ENCODE data around the gene GAB1.

The GAB1 gene

DNA sequence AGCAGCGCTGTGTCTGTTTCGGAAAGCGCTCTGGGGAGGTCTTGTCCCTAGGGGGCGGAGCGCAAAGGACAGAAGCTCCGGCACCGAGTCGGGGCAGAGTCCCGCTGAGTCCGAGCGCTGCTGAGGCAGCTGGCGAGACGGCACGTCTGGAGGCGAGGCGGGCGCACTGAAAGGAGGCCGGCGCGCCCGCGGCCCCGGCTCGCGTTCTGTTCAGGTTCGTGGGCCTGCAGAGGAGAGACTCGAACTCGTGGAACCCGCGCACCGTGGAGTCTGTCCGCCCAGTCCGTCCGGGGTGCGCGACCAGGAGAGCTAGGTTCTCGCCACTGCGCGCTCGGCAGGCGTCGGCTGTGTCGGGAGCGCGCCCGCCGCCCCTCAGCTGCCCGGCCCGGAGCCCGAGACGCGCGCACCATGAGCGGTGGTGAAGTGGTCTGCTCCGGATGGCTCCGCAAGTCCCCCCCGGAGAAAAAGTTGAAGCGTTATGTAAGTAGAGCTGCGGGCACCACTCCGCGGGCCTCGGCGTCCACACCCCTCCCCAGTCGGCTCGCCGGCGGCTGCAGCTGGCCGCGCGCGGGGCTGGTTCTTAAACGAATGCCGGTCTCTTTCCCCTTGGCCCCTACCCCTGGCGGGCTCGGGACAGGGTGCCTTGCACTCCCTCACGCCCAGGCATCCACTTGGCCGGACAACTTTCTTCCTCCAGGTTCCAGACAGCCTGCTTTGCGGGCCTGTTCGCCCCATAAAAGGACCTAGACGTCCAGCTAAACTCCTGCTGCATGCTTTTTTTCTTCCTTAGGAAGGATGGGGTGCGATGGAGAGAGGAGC, at the start of gene GAB1:
Gene GAB1 (plus strand): TSS at position 96 of the 819 bp plus-strand sequence. CDS start 313 bp downstream, at position 409.
- DNase-seq: peak in 1 of 2 experiments; percentile 34

DNA sequence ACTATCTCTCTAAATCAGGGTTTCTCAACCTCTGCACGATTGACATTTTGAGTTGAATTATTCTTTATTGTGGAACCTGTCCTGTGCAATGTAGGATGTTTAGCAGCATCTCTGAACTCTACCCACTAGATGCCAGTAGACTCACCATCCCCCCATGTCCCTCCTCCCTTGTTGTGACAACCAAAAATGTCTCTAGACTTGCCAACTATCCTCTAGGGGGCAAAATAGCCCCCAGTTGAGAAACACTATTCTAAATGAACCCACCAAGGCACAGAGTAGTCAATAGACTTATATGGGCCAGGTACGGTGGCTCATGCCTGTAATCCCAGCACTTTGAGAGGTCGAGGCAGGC, 49.1 kb upstream of the GAB1 start:
- DNase-seq: no peak

DNA sequence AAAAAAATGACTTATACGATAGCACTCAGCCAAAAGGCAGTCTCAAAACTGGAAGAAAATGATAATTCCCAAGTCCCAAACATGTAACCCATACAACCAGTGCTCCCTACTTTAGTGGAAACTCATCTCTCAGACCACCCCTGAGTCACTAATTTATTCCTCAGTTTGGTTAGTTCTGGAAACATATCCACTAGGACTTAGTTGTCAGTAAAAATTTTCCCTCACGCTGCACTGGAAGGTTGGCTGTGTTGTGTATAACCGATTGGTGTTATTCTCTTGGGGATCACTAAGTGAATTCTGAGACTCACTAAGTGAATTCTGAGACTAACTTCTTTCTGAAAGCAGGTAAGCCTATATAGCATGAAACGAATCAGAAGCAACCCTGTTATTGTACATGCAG, 48.5 kb upstream of the GAB1 start:
- DNase-seq: no peak

DNA sequence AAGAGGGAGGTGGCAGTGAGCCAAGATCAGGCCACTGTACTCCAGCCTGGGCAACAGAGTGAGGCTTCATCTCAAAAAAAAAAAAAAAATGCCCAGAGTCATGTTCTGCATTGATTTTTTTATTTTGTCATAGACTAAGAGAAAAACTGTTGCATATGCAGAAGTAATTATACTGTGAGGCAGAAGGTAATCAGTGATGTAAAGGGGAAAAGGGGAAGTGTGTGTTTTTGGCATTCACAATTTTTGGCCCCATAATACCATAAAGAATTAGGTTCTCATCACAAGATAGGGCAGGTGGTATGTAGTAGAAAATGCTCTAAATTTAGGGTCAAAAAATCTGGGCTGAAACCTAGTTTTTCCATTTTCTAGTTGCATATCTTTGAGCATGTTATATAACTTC, 47.3 kb upstream of the GAB1 start:
- no peak for DNase-seq

DNA sequence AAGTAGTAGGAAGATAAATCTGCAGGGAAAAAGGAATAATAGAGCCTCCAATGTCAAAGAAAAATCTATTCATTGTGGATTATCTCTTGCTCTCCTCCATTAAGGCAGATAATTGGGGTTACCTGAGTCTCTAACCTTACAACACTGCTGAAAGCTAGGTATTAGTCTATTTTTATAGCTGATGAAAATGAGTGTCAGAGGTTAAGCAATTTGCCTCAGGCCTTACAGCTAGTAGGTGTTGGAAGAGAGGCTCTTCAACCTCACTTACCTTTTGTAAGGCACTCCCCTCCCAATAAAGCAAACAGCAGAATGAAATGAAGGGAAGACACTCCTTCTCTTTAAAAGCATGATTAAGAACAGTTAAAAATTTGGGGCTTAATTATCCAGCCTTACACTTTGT, 45.4 kb upstream of the GAB1 start:
- no peak for DNase-seq

DNA sequence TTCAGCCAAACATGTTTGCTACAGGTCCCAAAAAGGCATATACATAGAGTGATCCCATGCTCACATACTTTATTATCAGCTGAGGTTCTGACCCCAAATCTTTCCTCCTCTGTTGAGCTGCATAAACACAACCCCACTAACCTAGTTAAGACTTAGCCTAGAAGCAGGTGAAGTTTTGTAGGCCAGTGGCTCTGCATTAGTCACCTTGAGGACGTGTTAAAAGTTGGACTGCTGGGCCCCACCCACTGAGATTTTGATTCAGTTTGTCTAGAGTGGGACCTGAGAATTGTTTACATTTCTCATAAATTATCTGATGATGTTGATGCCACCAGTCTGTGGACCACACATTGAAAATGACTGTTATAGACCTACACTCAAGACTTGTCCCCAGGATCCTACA, 43.8 kb upstream of the GAB1 start:
- DNase-seq: no peak

DNA sequence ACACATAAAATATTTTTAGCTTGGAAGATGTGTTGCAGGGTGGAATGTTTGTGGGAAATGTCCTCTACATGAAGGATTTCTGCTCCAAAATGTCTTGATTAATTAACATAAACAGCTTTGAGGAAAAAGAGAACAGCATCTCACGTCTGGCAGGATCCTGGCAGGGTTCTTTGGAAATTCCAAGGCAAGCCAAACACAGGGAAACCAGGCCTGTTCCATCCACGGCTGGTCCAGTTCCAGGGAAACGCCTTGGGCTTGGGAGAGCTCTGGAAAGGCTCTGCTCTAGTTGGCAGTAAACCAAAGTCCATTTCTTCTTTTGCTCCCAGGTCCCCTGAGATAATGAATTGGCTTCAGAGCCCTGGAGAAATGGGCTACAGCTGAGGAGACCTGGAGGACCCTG, 42.4 kb upstream of the GAB1 start:
- no peak for DNase-seq

DNA sequence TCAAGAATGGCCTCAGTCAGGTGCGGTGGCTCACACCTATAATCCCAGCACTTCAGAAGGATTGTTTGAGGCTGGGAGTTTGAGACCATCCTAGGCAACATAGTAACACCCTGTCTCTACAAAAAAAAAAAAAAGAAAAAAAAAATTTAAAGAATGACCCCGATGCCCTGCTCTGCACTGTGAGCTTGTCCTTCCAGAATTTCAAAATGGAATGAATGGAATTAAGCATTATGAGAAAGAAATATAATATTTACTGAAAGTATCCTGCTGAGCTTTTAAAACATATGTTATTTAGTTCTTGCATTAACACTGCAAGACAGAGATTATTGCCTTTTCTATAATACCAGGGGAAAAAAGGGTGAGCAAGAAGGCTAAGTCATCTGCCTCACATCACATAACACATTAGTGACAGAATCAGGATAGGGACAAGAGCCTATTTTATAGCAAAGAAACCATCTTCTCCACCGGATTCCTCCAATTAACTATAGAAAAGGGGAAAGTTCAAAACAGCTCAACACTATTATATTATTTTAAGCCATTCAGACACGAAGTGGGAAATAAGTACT, 41.9 kb upstream of the GAB1 start:
- no peak for DNase-seq

DNA sequence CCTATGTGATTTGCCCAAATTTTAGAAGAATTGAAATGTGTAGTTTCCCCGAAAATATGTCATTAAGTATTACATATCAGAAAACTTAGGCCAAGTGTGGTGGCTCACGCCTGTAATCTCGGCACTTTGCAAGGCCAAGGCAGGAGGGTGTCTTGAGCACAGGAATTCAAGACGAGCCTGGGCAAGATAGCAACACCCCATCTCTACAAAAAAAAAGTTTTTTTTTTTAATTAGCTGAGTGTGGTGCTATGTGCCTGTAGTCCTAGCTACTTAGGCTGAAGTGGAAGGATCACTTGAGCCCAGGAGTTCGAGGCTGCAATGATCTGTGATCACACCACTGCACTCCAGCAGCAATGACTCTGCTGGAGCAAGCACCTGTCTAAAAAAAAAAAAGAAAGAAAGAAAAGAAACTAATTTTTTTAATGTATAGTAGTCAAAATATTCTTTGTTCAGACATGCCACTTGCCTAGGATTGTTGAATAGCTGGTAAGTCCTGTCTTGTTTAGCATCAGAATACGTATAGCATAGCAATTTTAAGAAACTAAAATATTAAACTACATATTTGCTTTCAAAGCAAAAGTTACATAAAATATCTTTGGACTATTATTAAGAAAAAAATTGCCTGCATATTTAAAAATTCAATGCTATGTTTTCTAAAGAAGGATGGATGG, 40.1 kb upstream of the GAB1 start:
- DNase-seq: no peak

DNA sequence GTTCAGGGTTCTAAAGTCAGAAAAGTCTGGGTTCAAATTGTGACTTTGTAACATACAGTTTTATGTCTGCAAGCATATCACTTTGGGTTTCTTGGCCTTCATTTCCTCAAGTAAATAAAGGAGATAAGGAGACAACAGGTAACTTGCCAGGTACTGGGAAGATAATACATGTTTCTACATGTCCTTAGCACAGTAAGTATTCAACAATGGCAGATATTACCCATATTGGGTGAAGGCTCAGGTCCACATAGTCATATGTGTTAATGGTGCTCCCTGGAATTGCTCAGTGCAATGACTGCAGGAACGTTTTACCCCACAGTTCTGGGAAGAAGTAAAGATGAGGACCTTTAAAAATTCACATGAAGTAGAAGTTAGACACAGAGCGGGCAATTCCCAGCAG, 35.8 kb upstream of the GAB1 start:
- no peak for DNase-seq

DNA sequence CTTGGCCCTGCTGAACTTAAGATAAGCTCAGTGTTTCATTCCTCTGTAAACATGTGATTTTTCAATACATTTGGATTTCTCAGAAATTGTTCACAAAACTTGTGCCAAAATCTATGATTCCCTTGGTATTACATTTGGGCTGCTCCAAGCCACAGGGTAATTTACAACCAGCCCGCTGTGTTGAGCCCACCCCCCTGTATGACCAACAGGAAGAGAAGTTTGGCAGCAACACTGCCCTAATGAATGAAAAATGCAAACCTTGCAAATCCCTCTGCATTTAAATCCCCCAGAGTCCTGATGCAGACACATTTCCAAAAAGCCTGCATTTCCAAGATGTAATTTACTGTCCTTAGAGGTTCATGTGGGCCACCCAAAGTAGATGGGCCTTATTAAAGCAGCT, 34.1 kb upstream of the GAB1 start:
- no peak for DNase-seq

DNA sequence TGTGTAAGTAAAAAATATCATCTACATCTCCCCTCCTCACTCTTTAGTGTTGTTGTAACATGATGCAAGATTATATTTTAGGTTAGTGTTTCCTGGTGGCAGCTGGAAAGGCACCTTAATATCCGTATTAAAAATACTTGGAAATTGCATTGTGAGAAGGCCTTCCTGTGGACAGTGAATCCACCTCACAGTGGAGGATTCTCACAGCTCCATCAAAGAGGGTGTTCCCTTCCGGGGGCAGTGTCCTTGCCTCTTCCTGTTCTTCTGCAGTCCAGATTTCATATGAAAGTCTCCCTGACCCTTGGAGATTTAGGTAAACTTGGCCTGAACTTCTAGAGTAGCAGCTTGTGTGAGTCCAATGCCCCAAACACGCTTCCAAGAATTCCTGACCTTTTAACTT, 29.9 kb upstream of the GAB1 start:
- DNase-seq: no peak

DNA sequence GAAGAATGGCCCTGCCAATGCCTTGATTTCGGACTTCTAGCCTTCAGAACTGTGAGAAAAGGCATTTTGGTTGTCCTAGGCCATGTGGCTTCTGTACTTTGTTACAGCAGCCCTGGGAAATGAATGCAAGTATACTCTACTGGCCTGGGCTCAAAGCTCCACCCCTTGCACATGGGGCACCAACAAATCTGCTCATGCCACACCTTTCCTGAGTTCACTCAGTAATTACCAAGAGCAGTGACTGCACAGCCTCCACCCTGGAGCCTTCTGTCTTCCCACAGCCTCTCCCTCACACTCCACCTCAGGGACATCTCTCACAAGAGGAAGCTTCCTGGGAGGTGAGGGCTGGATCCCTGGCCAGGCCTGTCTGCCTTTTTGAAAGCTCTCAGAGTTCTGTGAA, 29.1 kb upstream of the GAB1 start:
- no peak for DNase-seq

DNA sequence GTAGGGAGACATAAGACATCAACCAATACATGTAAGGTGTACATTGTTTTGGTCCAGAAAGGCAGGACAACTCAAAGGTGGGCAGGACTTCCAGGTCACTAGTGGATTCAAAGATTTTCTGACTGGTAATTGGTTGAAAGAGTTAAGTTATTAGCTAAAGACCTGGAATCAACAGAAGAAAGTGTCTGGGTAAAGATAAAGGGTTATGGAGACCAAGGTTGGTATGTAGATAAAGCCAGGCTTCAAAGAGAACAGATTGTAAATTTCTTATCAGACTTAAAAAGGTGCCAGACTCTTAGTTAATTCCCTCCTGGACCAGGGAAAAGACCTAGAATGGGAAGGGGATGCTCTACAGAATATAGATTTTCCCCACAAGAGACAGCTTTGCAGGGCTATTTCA, 28.3 kb upstream of the GAB1 start:
- no peak for DNase-seq

DNA sequence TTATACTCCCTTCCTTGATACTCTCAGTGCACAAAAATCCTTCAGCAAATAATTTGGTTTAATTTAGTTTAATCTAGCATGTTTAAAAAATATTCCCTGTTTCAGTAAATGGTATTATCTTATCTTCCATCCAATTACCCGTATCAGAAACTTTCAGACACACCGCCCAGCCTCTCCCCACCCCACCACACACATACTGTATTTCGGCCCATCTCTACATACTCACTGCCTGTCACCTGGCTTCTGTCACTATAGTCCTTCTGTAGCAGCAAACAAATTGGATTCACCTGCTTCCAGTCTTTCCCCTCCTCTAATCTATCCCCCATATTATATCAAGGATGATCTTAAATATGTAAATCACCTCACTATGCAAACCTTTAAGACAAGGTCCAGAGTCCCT, 24.8 kb upstream of the GAB1 start:
- no peak for DNase-seq

DNA sequence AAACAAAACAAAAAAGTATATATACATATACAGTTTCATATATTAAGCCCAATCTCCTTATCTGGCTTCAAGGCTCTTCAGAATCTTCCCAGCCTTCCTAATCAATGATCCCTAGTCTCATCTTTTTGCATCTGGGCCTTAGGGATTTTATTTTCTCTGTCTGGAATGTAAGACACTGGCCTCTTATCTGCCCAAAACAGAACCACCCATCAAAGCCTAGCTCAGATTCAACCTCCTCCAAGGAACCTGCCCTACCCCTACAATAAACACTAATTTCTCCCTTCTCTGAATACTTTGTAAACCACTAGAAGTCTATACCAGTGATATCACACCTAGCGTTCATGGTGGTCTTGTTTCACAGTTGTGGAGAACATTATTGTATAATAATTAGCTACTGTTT, 23.2 kb upstream of the GAB1 start:
- no peak for DNase-seq

DNA sequence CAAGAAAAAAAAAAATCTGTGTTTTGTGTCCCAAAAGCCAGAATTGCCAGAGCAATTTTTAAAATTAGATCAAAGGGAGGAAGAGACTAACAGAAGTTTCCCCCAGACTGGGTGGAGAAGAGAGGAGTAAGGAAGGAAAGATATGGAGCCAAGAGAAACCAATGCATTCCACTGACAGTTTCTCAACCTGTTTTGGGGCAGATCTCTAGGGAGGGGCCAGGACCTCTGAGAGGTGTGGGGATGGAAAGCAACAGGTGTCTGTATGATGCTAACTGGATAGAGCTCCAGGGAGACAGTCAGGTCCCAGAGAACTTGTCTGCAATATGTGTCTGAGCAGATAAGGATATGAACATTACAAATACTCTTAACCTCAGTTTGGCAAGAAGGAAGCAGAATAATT, 22.7 kb upstream of the GAB1 start:
- no peak for DNase-seq

DNA sequence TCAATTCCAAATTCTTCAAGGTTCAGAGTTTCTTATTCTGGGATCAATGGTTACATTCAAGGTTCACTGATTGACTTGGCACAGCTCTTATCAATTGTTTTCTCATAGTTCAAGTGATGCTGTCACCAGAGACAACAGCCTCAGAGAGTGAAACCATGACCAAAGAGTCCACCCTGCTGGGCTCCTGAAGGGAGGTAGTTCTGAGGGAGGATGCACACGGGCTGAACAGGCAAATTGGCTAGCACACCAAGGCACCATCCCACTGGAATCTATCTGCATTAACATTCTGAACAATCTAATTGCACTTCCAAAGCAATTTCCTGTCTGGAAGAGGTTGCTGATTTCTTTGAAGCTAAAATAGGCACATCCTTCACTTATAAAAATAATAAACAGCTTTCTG, 16.6 kb upstream of the GAB1 start:
- no peak for DNase-seq

DNA sequence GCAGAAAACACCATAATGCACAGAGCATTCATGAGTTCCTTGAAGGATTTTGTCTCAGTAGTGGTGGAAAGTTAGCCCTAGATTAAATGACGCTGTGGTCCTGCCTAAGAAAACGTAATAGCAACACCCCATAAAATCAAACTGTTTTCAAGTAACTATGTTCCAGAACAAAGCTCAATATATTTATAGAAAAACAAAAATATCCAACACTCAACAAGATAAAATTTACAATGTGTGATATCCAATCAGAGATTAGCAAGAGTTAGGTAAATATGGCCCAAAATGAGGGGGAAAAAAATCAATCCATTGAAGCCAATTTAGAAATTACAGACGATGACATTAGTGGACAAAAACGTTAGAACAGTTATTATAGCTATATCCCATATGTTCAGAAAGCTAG, 9.9 kb upstream of the GAB1 start:
- DNase-seq: no peak

DNA sequence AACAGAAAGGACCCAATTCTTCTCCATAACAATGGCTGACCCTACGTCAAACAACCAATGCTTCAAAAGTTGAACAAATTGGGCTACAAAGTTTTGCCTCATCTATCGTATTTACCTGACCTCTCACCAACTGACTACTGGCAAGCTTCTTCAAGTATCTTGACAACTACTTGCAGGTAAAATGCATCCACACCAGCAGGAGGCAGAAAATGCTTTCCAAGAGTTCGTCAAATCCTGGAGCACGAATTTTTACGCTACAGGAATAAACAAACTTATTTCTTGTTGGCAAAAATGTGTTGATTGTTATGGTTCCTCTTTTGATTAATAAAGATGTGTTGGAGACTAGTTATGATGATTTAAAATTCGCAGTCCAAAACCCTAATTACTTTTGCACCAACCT, 6.7 kb upstream of the GAB1 start:
- no peak for DNase-seq

DNA sequence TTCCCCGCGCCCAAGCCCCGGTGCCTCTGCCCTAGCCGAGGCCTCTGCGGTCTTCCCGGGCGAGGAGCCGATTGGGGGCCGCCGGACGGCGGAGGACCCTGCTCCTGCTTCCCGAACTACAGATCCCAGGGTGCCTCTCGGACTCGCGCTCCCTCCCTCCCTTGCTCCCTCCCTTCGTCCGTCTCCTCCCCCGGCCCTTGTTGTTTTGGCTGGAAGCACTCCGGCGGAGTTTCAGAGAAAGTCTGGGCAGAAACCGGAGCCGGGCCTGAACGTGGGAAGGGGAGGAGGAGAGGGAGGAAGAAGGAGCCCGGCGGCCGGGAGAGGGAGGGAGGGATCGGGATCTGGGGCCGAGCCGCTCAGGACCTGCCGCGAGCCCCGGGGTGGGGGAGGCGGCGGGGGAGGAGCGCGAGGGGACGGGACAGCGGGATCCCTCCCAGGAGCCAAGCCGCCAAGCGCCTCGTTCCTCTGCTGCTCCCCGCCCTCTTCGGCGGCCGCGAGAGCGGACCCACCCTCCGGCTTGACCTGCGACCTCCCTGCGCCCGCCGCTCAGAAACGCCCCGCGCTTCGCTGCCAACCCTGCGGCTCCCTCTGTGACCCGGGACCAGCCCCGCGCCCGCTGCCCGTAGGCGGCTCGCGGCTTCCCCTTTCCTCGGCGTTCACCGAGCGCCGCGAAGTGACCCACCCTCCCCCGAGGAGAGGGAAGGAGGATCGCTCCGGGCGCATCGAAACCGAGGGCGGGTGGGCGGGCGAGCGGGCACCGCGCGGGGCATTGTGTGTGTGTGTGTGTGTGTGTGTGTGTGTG, 496 bp upstream of the GAB1 start:
- peak; percentile 66 to 68 for DNase-seq

DNA sequence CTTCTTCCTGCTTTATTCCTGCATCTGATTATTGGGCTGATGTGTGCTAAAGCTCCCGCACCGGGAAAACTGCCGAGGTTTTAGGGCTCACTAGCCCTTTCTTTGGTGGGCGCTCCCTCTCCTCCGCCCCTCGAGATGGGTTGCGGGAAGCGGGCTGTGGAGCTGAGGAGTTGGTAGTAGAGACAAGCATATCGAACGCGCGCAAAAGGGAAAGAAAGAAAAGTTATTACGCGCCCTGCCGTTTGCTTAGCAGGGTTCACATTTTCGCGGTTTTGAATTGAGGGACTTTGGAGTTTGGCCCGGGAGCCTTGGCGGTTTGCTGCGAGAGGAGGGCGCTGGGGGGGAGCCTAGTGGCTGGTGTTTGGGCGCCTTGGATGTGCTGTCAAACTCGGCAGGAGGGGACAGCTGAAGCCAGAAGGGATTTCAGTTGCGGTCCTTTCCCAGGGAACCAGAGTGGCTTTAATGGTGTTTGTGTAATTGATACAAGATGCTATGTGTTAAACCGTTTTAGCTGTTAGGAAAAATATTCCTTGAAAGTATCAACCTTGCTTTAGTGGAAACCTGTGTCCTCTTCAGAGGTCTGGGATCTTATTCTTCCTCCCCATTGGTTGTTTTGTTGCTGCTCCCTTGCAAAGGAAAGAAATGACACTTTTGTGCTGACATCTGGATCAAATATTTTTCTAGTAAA, 1.1 kb downstream of the GAB1 start:
- peak; percentile 21 to 24 for DNase-seq

DNA sequence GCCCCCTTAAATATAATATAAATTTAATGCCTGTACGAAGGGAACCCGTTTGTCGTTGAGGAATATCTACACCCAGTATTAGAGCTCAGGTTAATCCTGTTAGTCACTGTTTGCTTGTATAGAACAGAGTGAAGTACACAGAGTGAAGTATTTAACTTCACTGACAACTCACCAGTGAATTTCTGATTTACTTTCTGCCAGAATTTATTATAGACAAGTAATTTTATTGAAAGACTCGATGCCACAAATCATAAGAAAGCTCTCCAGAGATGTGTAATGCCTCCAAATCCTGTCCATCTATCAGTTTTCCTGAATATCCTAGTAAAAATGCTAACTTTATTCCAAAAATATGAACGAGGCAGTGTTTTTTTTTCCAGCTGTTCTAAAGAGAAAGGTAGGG, 1.6 kb downstream of the GAB1 start:
- DNase-seq: no peak
